CD14-positive monocyte (primary cell): Measurements from ENCODE around the gene COBLL1. TPM values are rescaled to one million over a fixed set of nuclear protein-coding genes. Genes with fewer than 3 reads are reported as not detected.

Source experiments
- DNase-seq, 3 donors: peaks; one replicate each; pipeline ENCODE4 v3.0.0-alpha.2; 2011 to 2022
- H2AFZ ChIP-seq: 2 replicates; pipeline ENCODE4 v1.6.0; 2012; ENCODE audit warnings: mild to moderate bottlenecking, low read depth, low read length, inconsistent platforms; ENCODE audit not compliant: insufficient read depth, poor library complexity, severe bottlenecking
- H3K27ac ChIP-seq, 2 donors: 1 replicate in 1 of 2; 2 replicates in 1 of 2; pipeline ENCODE4 v1.5.1; 2012 to 2013; ENCODE audit warnings: low read length in 2 of 2, control low read depth in 1 of 2, inconsistent platforms in 1 of 2, low read depth in 1 of 2, mild to moderate bottlenecking in 1 of 2
- H3K27me3 ChIP-seq, 2 donors: one replicate each; pipeline versions ENCODE4 v1.6.0 to v1.6.1; 2011 to 2013; ENCODE audit warnings: low read length in 2 of 2; ENCODE audit not compliant: control insufficient read depth in 2 of 2, insufficient read depth in 2 of 2
- H3K36me3 ChIP-seq, 2 donors: replicated peaks in 1 of 2; 1 replicate in 1 of 2; 2 replicates in 1 of 2; pipeline versions ENCODE4 v1.5.1 to v1.6.1; 2012 to 2013; ENCODE audit warnings: low read length in 2 of 2, control low read depth in 1 of 2, inconsistent platforms in 1 of 2, mild to moderate bottlenecking in 1 of 2; ENCODE audit not compliant: insufficient read depth in 2 of 2, control insufficient read depth in 1 of 2
- H3K4me1 ChIP-seq, 2 donors: 1 replicate in 1 of 2; 2 replicates in 1 of 2; pipeline versions ENCODE4 v1.5.1 to v1.6.1; 2012 to 2013; ENCODE audit warnings: low read length in 2 of 2, control low read depth in 1 of 2, inconsistent platforms in 1 of 2, mild to moderate bottlenecking in 1 of 2, moderate library complexity in 1 of 2; ENCODE audit not compliant: insufficient read depth in 2 of 2, control insufficient read depth in 1 of 2
- H3K4me2 ChIP-seq: replicated peaks from 2 replicates; pipeline ENCODE3; 2012; ENCODE audit warnings: low read length, moderate library complexity, mild to moderate bottlenecking; ENCODE audit not compliant: poor library complexity, severe bottlenecking; ENCODE audit errors: extremely low read depth
- H3K4me3 ChIP-seq, 3 experiments: fragments of 200-600 bp in 1 of 3; sonication (generic) in 1 of 3; replicated peaks in 1 of 3; 1 replicate in 2 of 3; 2 replicates in 1 of 3; pipeline ENCODE4 v1.5.1; 2011 to 2013; ENCODE audit warnings: low read length in 3 of 3, mild to moderate bottlenecking in 3 of 3, control low read depth in 2 of 3, low read depth in 2 of 3, inconsistent platforms in 1 of 3, moderate library complexity in 1 of 3
- H3K79me2 ChIP-seq: 2 replicates; pipeline ENCODE4 v1.6.0; 2012; ENCODE audit warnings: mild to moderate bottlenecking, control low read depth, inconsistent platforms, low read length, moderate library complexity; ENCODE audit not compliant: insufficient read depth
- H3K9ac ChIP-seq: 2 replicates; pipeline ENCODE4 v1.6.0; 2017; ENCODE audit warnings: low read length, mild to moderate bottlenecking; ENCODE audit not compliant: insufficient read depth, poor library complexity, severe bottlenecking
- H3K9me3 ChIP-seq, 2 donors: replicated peaks in 1 of 2; 1 replicate in 1 of 2; 2 replicates in 1 of 2; pipeline versions ENCODE4 v1.5.1 to v1.6.1; 2012 to 2013; ENCODE audit warnings: low read length in 2 of 2, control low read depth in 1 of 2; ENCODE audit not compliant: control insufficient read depth in 1 of 2, insufficient read depth in 1 of 2
- H4K20me1 ChIP-seq: 2 replicates; pipeline ENCODE4 v1.6.0; 2012; ENCODE audit warnings: mild to moderate bottlenecking, low read length, control low read depth, moderate library complexity; ENCODE audit not compliant: insufficient read depth
- H3K27ac Mint-ChIP-seq, 7 donors: one replicate each; pipeline ENCODE4 v1.8.0; 2020; ENCODE audit warnings: mild to moderate bottlenecking in 7 of 7, mixed read lengths in 7 of 7, moderate library complexity in 6 of 7, inconsistent platforms in 2 of 7
- H3K27me3 Mint-ChIP-seq, 3 donors: one replicate each; pipeline ENCODE4 v1.8.0; 2021 to 2022; ENCODE audit warnings: low read depth in 3 of 3, mild to moderate bottlenecking in 3 of 3, mixed read lengths in 3 of 3, moderate library complexity in 3 of 3, inconsistent platforms in 1 of 3
- H3K36me3 Mint-ChIP-seq, 2 donors: one replicate each; pipeline ENCODE4 v1.8.0; 2020; ENCODE audit warnings: mixed read lengths in 2 of 2, inconsistent platforms in 1 of 2, mild to moderate bottlenecking in 1 of 2
- H3K4me1 Mint-ChIP-seq: one replicate; pipeline ENCODE4 v1.8.0; 2020; ENCODE audit warnings: mild to moderate bottlenecking, mixed read lengths
- H3K4me3 Mint-ChIP-seq, 2 donors: one replicate each; pipeline ENCODE4 v1.8.0; 2020; ENCODE audit warnings: mild to moderate bottlenecking in 2 of 2, mixed read lengths in 2 of 2, moderate library complexity in 1 of 2
- H3K9me3 Mint-ChIP-seq, 7 donors: one replicate each; pipeline ENCODE4 v1.8.0; 2020 to 2022; ENCODE audit warnings: mixed read lengths in 7 of 7, mild to moderate bottlenecking in 6 of 7, moderate library complexity in 6 of 7, inconsistent platforms in 2 of 7
- WGBS: methylation state at CpG from one replicate; pipeline ENCODE4 v1.1.5; 2013; ENCODE audit warnings: missing lambda C conversion rate; ENCODE audit not compliant: insufficient coverage; 5-methylcytosine and 5-hydroxymethylcytosine counted together
- intact Hi-C, 2 donors: fragments of 100-400 bp; cut with micrococcal nuclease; formaldehyde crosslinking; loops; one replicate each; pipeline versions ENCODE4 v1.15.0 to v1.15.1; 2023
- polyA plus RNA-seq, 3 donors: library from polyadenylated mRNA; depleted of rRNA in 1 of 3; unstranded in 2 of 3; stranded (reverse) in 1 of 3; fragments of 300-500 nt in 2 of 3; fragments of >200 nt in 1 of 3; fragmentation: Illumina TruSeq in 2 of 3; gene quantifications; 1 replicate in 2 of 3; 2 replicates in 1 of 3; pipeline ENCODE4 v1.2.3, GENCODE V29; 2012 to 2021
- TF ChIP-seq, protein P1 (sequence below): fragments of 200-600 bp; IDR thresholded peaks from one replicate; pipeline ENCODE4 v1.8.0; 2022; ENCODE audit warnings: antibody characterized with exemption, mild to moderate bottlenecking

The COBLL1 gene
- polyA plus RNA-seq, 3 donors, result 0.18 to 0.54 (median 0.24) TPM

DNA sequence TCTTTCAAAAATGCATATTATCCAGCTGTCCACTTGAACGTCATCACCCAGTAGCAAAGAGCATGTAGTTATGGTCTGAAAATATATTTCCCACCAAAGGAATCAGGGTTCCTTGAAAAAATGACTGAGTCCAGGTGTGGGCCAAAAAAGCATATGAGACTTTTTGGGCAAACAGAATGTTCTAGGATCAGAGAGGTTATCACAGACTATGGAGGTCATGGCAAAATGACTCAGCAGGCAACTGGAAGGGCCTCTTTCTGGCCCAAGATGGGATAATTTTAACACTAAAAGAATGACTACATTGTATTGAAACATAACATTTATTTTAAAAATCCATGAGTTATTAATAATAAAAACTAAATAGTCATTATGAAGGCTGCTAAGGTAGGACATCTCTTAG is 77.1 kb downstream of the COBLL1 start:
- Histone ChIP-seq H3K9me3 (no peaks in the 10 kb centered on the region), H3K4me2 (no peak overlapping the region), H3K27me3 (no peaks in the 10 kb centered on the region), H3K4me1 (peaks cover 4 to 9% of the 10 kb centered on the region in 2 donors), H3K4me3 (no peak overlapping the region), H4K20me1 (no peaks in the 10 kb centered on the region), H2AFZ (no peak overlapping the region), H3K9ac (no peak overlapping the region), H3K27ac (no peak overlapping the region), H3K79me2 (no peaks in the 10 kb centered on the region), H3K36me3 (no peaks in the 10 kb centered on the region)
- WGBS, result no CpG with 5 or more reads among the region's 1 CpG
- no peak overlapping the region for H3K4me3 Mint-ChIP-seq
- no peak overlapping the region for H3K27ac Mint-ChIP-seq
- no peaks in the 10 kb centered on the region for H3K36me3 Mint-ChIP-seq
- peaks cover 0 to 5% (median 0%) of the 10 kb centered on the region in 7 donors for H3K9me3 Mint-ChIP-seq
- intact Hi-C loops, result no loop called here
- H3K27me3 Mint-ChIP-seq, result no peaks in the 10 kb centered on the region
- TF ChIP-seq, protein P1, sequence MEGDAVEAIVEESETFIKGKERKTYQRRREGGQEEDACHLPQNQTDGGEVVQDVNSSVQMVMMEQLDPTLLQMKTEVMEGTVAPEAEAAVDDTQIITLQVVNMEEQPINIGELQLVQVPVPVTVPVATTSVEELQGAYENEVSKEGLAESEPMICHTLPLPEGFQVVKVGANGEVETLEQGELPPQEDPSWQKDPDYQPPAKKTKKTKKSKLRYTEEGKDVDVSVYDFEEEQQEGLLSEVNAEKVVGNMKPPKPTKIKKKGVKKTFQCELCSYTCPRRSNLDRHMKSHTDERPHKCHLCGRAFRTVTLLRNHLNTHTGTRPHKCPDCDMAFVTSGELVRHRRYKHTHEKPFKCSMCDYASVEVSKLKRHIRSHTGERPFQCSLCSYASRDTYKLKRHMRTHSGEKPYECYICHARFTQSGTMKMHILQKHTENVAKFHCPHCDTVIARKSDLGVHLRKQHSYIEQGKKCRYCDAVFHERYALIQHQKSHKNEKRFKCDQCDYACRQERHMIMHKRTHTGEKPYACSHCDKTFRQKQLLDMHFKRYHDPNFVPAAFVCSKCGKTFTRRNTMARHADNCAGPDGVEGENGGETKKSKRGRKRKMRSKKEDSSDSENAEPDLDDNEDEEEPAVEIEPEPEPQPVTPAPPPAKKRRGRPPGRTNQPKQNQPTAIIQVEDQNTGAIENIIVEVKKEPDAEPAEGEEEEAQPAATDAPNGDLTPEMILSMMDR, result no peak
- peaks cover 11% of the 10 kb centered on the region for H3K4me1 Mint-ChIP-seq
- DNase-seq, result no peak

DNA sequence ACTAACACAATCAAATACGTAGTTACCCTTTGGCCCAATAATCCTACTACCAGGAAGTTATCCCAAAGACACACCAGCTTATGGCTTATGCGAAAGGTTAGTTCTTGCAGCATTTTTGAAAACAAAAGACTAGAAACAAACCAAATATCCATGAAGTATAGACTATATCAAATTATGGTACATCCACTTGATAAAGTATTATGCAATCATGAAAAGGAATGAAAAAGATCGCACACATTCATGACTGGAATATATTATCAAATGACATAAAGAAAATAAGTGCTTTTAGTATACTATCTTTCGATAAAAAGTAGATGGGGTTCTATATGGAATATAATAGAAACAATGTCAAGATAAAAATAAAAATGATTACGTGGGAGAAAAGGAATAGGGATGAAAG is 78.2 kb downstream of the COBLL1 start:
- Histone ChIP-seq H3K9ac (no peak overlapping the region), H3K79me2 (no peaks in the 10 kb centered on the region), H2AFZ (no peak overlapping the region), H3K4me2 (no peak overlapping the region), H3K4me3 (no peak overlapping the region), H3K36me3 (no peaks in the 10 kb centered on the region), H3K27ac (no peak overlapping the region), H3K9me3 (no peaks in the 10 kb centered on the region), H3K4me1 (peaks cover 5 to 10% of the 10 kb centered on the region in 2 donors), H4K20me1 (no peaks in the 10 kb centered on the region), H3K27me3 (no peaks in the 10 kb centered on the region)
- WGBS, result no CpG with 5 or more reads among the region's 5 CpGs
- Mint-ChIP-seq H3K36me3 (no peaks in the 10 kb centered on the region), H3K4me3 (no peak overlapping the region), H3K27me3 (no peaks in the 10 kb centered on the region), H3K27ac (no peak overlapping the region), H3K9me3 (peaks cover 0 to 5% (median 0%) of the 10 kb centered on the region in 7 donors), H3K4me1 (peaks cover 12% of the 10 kb centered on the region)
- intact Hi-C loops, result no loop called here
- TF ChIP-seq, protein P1, result no peak
- DNase-seq, result no peak
